NT2/D1 (cell line): Measurements from ENCODE around the gene IL21.

ENCODE experiments used
- YY1 ChIP-seq: IDR thresholded peaks from 2 replicates; pipeline ENCODE4 v1.6.1; 2011; ENCODE audit not compliant: insufficient read length, insufficient read depth
- ZNF274 ChIP-seq: IDR thresholded peaks from 2 replicates; pipeline ENCODE4 v1.6.1; 2011; ENCODE audit warnings: mild to moderate bottlenecking, low read depth, low read length

GRCh38 chr4:122625156-122625555, 4.3 kb upstream of the IL21 start:
- TF ChIP-seq YY1 (no peak), ZNF274 (no peak)
